GM21528 (cell line): ENCODE measurements around the gene PUS7.

Experiments
- ATAC-seq: cut with Tn5 transposase; IDR thresholded peaks from one replicate; pipeline ENCODE4 v1.9.1; 2021; ENCODE audit warnings: mild to moderate bottlenecking, moderate library complexity; ENCODE audit not compliant: unreplicated experiment, low FRiP score

Gene PUS7

DNA sequence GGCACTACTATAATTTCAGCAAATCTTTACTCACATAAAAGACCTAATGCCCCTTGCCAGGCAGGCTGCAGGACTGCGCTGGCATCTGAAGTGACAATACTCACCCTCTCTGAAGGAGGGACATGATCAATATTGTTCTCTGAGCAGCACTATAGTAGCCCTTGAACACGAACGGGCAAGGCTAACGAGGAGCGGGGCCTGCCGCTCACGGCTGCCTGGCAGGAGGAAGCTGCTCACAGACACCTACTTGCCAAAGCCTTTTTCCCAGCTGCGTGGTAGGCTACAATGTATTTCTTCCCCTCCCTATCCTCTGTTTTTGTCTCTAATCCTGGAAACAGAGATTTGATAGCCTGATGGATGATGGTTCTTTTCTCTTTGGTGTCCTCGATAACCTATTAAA lies 19.9 kb downstream of the PUS7 start:
- no peak for ATAC-seq

DNA sequence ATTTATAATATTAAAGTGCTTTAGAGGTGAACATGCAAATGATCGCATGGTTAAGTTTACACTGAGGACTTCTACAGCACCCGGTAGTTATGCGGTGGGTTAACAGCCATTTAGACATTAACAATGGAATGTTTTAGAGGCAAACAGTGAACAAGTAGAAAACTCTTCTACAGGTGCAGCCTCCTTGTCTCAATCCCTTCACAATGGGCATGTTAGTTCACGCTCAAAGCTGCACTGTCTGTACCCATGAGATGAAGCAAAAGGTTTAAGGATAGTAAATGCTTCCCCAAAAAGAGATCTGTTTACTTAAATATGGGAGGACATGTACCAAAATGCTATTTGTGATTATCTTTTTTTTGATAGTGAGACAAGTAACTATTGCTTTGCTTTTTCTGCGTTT lies 25.1 kb downstream of the PUS7 start:
- ATAC-seq = no peak

DNA sequence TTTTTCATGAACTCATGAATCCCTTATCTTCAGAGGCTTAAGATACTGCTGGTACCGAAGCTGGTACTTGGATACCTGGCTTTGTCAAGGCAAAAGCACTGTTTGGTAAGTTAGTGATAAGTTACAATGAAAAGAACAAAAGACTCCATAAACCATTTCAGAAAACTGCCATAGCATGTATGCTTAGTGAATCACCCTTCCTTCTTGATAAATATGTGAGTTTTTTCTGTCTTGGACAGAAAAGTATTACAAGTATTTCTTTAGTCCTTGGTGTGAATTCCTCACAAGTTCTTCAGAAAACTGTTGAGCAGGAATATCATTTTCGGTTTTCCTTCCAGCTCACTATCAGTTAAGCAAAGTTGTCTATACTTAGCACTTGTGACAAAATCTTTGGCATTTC lies 25.6 kb downstream of the PUS7 start:
- ATAC-seq = no peak

DNA sequence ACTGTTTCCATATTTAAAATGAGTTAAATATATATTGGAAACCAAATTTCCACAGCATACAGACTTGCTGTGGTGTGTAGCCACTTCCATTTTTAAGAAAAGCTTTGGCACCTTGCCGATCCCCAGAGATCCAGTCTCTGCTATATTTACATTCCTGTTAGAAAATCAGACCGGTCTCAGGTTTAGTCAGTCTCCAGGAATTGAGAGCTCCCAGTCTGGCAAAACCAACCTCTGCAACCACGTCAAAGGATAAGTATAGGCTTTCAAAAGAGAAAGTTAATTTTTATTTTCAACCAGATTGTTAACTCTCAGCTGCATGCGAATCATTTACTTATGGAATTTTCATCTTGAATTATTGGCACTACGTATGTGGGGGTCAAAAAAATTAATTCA lies 28.2 kb downstream of the PUS7 start:
- ATAC-seq = no peak

DNA sequence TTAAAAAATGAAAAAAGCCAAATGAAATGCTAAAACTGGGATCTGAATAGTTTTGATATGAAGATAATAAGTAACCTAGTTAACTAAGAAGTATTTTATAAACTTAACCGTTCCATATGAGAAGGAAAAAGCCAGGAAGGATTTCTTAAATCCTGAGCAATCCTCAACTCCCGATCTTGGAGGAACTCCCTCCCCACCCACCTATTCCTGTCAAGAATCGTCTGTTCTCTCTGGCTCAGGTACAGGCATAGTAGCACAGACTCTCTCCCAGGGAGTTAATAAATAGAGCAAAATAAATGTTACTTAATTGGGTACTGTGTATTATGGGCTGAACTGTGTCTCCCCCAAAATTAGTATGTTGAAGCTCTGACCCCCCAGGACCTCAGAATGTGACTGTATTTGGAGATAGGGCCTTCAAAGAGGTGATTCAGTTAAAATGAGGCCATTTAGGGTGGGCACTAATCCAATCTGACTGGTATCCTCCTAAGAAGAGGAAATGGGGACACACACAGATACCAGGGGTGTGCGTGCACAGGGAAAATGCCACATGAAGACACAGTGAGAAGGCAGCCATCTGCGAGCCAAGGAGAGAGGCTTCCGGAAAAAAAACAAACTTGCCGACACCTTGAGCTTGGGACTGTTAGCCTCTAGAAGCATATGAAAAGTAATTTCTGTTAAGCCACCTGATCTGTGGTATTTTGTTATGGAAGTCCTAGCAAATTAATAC lies 28.7 kb downstream of the PUS7 start:
- no peak for ATAC-seq

DNA sequence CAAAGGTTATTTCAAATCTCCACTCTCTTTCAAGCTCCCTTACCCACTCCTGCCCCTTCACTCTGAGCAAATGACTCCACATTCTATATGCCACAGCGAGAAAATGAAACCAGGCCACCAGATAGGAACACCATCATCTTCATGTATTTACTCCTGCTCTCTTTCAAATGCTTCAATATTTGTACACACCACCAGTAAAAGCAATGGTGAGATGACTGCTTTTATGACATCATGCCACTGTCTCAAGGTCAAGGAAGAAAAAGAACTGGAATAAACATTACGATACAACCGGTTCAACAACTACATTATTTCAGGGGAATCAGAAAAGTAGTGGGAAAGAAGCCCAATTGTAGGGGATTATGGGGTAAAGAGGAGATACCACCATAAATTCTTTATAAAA lies 32.7 kb downstream of the PUS7 start:
- no peak for ATAC-seq

DNA sequence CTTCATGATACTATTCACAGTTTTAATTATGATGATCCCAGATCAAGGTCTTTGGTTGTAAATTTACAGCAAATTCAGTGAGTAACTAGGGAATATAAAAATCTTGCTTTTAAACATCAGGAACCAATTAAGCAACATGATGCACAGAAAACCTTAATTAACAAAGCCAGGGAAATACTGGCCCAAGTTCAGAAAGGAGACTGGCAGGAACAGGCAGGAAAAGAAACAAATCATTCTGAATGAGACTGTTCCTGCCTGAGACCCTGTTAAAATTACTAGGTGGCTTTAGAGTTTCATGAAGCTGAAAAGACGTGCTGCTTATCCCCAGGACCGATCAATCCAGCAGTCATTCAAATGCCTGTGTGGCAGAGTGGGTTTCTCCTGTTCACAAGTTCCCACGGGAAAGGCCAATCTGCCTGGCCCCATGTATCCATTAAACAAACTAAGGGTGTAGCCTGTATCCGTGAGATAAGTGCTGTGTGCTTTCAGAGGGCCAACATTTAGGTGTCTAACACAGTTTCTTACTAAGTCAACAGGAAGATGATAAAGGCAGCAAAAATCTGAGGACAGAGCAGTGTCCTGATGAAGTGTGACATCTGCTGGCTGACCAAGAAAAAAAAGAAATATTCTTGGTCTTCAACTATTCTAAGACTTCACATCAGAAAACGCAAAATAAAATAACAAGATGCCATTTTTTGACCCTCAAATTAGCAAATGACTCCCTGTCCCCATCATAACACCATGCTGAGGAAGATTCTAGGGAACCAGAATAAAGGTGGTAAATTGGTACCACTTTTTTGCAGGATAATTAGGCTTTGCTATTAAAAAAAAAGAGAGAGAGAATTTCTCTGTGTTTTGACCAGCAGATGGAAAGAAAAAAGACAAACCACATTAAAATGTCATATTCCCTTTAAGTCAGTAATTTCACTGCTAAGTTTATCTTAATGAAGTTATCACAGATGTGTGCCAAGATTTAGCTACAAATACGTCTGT lies 34.2 kb downstream of the PUS7 start:
- no peak for ATAC-seq

DNA sequence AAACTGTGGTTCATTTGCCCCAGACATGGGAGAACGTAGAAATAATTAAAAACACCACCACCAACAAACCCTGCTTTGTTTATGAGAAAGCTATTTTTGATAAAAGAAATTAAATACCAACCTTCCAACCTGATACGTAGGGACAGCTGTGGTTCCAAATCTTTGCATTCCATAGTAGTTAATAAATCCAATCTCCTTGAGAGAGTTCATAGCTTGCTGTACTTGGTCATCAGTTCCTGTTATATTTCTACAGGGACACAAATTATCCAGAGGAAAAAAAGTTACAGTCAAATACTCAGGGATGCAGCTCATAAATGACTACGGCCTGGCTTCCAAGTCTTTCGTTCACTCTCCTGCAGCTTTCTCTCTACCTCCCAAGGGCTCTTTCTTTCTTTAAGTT lies 41.1 kb downstream of the PUS7 start:
- no peak for ATAC-seq

DNA sequence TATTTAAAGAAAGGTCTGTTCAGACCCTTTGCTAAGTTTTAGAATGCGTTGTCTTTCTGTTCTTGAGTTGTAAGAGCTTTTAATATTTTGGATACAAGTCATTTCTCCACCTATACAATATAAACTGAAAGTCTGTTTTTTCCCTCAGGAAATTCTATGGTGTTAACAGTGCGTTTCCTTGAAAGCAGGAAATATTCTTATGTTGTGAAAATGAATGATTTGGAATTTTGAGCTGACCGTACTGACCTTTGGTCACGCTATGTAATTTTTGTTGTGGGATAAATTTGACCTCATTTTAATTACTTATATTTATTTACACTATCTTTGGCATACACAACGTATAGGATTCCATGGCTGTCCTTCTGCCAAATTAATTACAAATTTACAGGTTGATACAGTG lies 43.5 kb downstream of the PUS7 start:
- no peak for ATAC-seq

DNA sequence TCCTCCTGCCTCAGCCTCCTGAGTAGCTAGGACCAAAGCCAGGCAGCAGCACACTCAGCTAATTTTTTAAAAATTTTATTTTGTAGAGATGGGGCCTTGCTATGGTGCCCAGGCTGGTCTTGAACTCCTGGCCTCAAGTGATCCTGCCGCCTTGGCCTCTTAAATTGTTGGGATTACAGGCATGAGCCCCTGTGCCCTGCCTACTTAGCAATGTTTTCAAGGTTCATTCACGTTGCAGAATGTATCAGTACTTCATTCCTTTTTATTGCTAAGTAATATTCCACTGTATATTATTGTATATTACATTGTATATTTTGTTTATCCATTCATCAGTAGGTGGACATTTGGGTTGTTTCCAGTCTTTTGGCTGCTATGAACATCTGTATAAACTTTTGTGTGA lies 44.2 kb downstream of the PUS7 start:
- ATAC-seq = no peak

DNA sequence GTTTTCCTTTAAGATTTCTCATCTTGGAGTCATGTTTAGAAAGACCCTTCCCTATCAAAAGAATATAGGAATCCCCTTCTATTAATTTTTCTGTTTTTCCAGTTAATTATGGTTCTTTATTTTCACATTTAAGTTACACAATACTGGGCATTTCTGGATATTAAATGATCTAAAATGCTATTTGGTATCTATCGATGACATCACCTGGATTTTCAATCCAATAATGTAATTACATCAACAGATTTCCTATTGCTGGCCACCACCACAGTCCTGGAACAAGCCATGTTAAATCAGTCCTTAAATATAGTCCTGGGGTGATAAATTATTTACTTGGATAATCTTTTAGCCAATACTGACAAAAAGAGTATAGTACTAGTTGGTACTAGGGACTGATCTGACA lies 48.0 kb downstream of the PUS7 start:
- no peak for ATAC-seq

DNA sequence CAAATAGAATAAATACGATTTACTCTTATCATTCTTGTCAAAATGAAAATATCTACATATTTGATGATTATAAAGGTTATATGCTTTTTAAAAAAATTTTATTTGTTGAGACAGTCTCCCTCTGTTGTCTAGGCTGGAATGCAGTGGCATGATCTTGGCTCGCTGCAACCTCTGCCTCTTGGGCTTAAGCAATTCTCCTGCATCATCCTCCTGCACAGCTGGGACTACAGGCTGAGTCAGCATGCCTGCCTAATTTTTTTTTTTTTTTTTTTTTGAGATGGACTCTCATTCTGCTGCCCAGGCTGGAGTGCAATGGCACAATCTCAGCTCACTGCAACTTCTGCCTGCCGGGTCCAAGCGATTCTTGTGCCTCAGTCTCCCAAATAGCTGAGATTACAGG lies 48.9 kb downstream of the PUS7 start:
- no peak for ATAC-seq

DNA sequence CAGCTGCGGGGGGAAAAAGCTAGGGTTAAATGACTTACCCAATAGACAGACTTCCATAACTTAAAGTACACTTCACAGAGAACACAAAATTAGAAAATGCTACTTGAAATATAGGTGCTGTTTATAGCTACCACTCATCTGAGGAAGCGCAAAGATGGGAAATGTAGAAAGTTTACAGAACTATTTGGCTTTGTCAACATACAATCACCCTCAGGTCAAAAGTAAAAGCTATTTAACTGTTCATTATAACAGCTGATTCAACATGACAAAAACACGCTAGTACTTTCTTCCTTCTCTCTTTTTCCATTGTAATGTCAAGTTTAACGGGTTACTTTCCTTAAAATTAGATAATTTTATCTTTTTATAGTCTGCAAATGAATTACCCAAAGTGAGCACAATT lies 51.2 kb downstream of the PUS7 start:
- no peak for ATAC-seq

DNA sequence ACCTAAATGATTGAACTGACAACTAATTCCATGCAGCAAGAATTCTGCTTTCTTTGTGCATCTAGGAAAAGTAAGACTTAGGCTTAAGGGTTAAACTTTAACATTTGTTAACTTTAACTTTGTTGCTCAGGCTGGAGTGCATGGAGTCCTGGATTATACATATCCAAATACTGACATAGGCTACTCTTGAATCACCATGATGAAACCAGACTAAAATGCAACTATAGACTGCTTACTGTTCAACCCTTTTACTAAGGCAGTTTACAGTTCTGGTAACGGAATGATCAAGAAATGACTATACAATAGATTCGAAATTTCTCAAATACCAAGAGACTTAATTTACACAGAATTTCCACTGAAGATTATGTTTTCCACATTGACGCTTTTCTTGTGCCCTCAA lies 52.0 kb downstream of the PUS7 start:
- ATAC-seq = no peak

DNA sequence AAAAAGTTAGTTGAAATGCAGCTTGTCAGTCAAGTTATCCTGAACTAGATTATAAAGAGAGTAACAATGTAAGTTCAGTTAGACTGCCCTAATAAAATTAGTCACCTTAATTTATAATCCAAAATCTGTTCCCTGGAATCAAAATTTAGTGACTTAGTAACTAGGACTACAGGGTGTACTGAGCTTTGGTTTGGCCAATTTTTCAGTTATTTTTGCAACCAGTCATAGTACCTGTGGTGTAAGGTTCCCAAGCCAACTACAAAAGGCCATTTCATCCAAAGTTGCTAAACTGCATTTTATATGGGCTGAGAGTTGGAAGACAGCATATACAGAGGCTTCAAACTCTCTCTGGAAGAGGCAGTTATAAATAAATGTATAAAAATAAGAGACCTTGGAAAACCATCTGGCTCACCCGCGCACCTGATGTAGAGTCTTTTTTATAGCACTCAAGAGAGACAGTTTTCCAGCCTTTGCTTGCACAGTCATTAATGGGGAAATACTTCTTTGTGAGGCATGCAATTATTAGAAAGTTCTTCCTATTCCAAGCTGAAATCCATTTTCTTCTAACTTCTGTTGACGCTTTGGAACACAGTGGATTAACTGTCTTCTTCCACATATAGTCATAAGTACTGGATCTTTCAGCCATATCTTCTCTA lies 59.2 kb downstream of the PUS7 start:
- no peak for ATAC-seq

DNA sequence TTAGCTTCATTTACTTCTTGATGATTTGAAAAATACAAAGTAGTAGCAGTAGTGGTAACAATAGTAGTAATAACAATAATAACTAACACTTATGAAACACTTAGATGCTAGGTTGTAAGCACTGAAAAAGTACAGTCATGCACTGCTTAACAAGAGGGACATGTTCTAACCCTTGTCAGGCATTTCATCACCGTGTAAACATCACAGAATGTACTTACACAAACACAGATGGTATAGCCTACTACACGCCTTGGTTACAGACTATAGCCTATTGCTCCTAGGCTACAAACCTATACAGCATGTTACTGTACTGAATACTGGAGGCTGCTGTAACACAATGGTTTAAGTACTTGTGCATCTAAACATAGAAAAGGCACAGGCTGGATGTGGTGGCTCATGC lies 60.6 kb downstream of the PUS7 start:
- no peak for ATAC-seq

DNA sequence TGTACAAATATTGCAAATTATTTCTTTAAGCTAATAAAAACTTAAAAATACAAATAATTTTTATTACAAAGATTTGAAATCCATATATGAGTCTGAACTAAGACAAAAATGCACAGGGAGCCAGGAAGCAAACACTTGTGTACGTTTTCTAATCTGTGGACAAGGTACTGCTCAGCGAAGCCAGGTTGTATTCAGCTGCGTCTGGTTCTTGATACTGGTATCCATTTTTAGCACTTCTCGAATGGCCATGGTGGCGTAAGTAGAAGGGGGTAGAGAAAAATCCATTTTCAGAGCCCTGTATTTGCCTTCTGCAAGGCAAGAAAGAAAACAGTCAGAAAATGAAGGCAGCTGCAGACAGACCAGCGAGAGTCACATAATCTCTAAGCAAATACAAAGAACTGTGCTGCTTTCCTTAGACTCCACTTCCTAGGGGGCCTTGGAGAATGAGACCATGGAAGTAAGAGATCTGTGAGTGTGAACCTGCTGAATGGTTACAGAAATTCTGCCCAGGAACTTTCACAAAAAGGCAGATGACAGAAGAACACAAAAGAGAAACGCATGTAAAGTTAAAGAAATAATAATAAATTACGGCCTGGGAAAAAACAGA lies 64.3 kb downstream of the PUS7 start:
- no peak for ATAC-seq

DNA sequence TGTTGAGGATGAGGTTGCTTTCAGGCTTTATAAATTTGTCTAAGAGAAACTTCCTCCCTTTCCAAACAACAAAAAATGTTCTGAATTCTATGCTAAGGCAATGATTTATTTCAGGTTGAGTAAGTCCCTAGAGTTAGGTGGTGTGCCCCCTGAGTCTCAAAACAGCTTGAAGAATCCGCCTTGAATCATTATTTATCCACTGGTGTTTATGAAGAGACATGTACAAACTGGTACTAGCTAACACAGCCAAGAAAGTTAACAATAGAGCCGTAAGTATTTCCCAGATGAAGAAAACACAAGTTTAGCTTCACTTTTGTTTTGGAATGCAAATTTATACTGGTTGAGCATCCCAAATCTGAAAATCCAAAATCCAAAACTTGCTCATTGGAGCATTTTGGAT lies 67.2 kb downstream of the PUS7 start:
- no peak for ATAC-seq

DNA sequence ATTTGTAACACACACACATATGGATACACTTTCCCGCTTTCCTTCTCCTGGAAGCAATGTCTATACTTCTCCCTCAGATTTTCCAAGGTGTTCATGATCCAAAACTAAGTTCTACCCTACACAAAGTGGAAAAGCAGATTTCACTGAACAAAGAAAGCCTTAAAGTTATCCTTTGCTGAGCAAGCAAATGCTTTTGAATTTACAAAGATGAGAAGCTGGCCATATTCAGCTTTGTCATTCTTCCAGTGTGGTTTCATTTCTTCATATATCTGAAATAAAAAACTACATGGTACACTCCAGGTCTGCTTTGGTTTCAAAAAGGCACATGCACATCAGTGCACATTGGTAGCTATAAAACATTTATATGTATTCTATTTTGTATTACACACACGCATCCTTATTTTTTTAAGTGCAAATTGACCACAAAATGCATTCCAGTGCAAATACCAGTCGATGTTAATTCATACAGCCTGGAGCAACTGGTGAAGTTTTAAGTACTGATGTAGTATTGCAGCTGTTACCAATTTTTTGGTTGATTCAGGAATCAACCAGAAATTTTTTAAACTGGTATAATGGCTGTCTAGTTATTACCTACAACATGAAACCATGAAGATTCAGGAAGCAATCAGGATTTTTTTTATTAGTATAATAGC lies 67.8 kb downstream of the PUS7 start:
- ATAC-seq = no peak

DNA sequence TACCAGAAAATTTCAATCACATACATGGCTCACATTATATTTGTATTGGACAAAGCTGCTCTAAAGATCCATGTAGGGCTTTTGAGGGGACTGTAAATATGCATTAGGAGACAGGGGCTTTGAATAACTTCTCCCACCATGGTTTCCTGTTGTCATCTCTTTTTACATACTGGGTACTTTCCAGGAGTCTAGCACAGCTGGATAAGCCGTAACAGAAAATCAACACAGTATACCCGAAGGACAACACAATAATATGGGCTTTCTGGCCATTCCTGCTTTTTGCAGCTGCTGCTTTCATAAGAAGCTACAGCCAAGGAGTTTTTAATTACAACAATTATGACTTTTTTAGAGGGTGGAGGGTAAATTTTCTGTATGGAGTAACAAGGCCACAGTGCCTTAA lies 70.0 kb downstream of the PUS7 start:
- no peak for ATAC-seq
